Stimulated activated CD8-positive, alpha-beta memory T cell treated with anti-CD3 and anti-CD28 coated beads, Interleukin-2, amount 100 ng/mL, for 1 hour (primary cell): ENCODE measurements around the gene KDM2B.
A peak's percentile ranks its signal among the peaks of the same experiment; 100 is the strongest.

Source experiments
- DNase-seq, 2 donors: peaks; one replicate each; pipeline ENCODE4 v3.0.0-alpha.2; 2020; ENCODE audit warnings: low read depth in 2 of 2

KDM2B gene

DNA sequence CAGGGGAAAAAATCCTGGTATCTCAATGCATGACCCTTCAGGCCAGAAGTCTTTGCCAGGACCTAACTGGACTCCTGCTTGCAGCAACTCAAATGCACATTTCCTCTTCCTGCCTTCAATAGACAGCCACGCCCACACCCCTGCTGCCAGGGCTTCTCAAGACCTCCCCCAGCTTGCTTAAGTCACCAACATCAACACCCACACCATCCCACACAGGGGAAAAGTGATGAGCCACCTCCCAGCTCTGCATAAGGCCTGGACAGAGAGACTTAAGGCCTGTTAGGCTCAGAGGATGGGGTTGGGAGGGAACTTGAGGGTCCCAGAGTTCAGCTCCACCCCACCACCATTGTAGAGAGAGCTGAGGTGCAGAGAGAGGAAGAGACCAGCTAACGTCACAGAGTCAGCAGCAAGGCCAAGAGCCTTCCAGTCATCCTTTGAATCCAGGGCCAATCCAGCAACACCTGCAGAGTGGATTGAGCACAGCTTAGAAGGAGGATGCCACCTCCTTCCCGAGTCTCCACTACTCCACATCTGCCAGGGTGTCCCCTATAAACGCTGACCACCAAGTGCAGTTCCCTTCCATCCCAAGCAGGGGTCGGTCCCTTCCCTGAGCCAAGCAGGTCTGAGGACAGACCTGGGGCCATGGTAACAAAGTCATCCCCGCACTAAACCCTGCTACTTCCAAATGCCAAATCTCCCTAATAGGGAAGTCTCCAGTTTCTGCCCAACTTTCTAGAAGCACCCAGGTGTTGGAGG lies 50.0 kb downstream of the KDM2B start:
- DNase-seq: peak; percentile 44 to 55

GRCh38 chr12:121529184-121529583 lies 51.6 kb downstream of the KDM2B start:
- DNase-seq: no peak

DNA sequence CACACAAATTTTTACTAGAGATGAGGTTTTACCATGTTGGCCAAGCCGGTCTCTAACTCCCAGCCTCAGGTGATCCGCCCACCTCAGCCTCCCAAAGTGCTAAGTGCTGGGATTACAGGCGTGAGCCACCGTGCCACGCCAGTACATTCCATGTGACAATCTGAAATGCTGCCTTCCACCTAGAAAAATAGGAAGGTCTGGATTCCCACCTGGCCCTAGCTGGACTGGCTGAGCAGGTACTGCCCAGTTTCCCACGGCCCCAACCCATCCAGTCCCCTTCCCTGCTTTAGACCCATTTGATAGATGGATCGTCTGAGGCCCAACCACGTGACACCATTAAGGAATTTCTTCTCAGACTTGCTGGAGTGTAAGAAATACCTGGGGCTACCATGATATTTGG lies 55.4 kb downstream of the KDM2B start:
- DNase-seq: no peak

- no peak for DNase-seq
These were observed 56.5 kb downstream of the KDM2B start for GRCh38 chr12:121524196-121524916.

DNA sequence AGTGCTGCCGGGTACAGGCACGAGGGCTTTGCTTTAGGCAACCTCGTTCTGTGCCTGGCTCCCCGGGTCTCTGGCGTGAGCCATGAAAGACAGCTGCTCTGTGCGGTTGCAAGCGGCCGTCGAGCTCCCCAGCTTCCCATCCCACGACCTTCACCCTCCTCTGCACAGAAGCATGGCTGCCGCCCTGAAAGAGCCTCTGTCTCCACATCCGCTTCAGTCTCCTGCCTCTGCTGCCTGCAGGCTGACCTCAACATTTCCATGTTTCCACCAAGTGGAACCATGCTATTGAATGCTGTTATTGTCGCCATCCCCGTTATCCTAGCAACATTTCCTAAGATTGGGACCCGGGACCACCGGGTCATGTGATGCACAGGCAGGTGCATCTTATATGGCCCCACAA lies 57.1 kb downstream of the KDM2B start:
- no peak for DNase-seq

DNA sequence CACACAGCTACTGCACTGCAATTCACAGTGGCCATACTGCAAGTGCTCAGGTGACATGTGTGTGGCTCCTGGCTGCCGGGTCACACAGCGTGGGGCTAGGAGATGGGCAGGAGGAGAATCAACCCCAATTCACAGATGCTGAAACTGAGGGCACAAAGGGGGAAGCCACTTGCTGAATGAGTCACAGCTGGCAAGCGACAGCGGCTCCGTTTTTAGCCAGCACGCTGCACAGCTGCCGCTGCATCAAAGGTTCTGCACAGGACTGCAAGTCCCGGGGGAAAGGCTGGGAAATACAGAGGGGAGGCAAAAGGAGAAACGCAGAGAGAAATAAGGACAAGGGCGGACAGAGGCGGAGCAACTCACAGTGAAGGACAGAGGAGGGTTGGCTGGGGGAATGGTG lies 57.9 kb downstream of the KDM2B start:
- no peak for DNase-seq

GRCh38 chr12:121520586-121521086 lies 60.2 kb downstream of the KDM2B start:
- DNase-seq: no peak

- no peak for DNase-seq
These were observed 60.7 kb downstream of the KDM2B start for GRCh38 chr12:121520119-121520518.

- no peak for DNase-seq
These were observed 61.6 kb downstream of the KDM2B start for GRCh38 chr12:121519227-121519626.

DNA sequence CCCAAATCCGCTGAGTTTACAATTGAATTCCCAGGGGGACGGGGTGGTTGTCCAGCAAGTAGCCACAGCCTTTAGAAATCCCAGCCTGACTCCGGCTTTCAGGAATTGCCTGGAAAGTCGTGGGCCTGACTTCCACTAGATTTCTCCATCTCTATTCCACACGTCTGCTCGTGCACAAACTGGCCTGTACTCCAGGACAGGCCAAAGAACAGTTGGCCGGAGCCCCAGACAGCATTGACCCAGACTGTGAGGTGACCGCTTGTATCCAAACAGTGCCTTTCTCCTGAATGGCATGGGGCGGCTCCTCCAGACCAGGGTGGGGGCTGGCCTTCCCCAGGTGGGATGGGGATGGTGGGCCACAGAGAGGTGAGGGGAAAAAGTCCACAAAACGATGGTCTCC lies 62.2 kb downstream of the KDM2B start:
- no peak for DNase-seq

- no peak for DNase-seq
These were observed 64.3 kb downstream of the KDM2B start for GRCh38 chr12:121516437-121517011.

DNA sequence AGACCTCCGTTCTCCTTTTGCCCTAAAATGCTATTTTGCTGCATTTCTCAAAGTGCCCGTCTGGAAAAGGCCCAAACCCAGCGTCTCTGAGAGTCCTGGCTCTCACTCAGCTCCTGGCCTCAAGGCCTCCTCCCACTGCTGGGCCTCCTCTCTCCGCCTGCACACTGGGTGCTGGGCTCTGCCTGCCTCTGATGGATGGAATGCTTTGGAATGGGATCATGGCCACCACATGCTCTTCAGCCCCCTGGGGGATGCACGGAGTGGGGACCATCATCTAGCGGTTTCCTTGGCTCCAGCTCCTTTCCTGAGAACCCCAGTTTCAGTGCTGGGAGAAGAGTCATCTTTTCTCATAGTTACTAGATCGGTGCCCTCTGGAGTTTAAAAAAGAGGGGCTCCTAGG lies 65.2 kb downstream of the KDM2B start:
- DNase-seq: no peak

DNA sequence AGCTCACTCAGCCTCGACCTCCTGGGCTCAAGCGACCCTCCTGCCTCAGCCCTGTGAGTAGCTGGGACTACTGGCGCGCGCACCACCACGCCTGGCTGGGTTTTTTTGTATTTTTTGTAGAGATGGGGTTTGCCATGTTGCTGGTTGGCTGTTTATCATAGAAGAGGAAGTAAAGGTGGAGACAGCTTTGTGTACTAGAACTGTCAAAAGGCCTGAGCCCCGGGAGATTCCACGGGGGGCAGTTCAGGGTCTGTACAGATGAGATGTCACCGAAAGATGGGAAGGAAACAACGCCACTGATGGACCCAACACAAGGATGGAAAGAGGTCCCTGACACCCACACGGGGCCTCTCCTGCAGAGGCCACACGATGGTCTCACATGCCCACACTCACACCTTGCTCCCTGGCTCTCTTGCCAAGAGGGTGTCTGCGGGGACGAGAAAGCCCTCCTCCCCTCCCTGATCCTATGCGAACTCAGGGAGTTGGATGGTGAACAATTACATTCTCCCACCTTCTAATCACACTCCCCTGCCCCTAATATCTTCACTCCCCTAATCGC lies 66.6 kb downstream of the KDM2B start:
- DNase-seq: no peak

- no peak for DNase-seq
These were observed 67.2 kb downstream of the KDM2B start for GRCh38 chr12:121513464-121514183.

DNA sequence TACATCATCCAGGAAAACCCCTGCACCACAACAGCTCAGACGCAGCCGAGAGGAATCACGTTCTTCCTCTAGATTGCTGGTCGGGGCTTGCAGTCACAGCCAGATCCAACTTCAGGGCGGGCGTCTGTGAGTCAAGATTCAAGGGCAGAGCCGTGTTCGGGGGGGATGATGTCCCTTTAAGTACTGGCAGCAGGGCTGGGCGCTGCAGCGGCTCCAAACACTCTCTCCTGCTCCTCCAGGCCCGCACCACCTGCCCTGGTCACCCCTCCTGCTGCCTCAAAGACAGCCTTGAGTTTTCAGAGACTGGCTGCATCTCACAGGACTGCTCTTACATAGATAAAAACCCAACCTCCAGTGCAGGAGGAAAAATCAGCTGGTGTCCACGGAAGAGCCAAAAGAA lies 68.3 kb downstream of the KDM2B start:
- DNase-seq: no peak

DNA sequence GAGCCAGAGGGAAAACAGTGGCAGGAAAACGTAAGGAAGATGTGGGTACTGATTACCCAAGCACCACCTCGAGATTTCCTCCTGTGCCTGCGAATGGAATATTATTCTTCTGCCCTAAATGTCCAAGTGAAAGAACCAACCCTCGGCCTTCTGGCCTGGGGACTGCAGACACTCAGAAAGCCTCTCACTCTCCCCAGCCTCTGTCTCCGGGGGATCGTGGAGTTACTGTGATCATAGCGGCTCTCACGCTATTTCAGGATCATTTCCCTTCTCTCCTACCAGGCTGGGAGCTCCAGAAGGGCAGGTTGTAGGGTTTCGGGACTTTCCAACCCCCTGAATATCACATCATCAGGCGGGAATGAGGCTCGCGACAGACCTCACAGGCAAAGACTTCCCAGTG lies 68.9 kb downstream of the KDM2B start:
- no peak for DNase-seq

DNA sequence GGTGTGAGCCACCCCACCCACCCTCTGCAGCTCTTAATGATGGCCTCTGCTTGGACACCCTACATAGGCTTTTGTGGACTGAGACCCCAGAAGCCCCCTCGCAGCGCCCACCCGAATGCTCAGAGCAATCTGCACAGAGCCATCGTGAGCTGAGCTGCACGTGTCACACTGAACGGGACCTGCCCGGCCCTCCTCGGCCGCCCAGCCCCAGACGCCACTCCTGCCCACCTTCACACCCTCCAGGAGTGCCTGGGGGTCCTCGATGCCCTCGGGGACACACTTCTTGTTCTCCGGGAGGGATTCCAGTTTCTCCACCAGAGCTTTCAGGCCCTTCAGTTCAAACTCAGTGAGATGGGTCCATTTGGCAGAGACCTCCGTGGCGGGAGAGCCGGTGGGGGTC lies 71.5 kb downstream of the KDM2B start:
- no peak for DNase-seq

GRCh38 chr12:121508533-121508932 lies 72.3 kb downstream of the KDM2B start:
- no peak for DNase-seq

GRCh38 chr12:121507984-121508383 lies 72.8 kb downstream of the KDM2B start:
- no peak for DNase-seq

DNA sequence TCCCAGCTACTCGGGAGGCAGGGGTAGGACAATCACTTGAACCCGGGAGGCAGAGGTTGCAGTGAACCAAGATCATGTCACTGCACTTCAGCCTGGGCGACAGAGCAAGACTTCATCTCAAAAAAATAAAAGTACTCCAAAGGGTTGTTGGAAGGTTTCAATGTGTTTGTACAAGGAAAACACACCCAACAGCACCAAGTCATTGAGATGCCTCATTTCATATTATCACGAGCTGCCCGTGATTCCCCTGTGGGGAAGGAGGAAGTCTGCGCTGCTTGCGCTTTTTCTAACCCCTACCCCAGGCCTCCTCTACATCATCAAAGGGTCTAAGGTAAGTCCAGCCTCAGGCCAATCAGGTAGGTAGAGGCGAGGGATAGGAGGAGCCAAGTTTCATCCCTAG lies 73.6 kb downstream of the KDM2B start:
- DNase-seq: no peak

GRCh38 chr12:121505513-121505912 lies 75.3 kb downstream of the KDM2B start:
- DNase-seq: no peak

- DNase-seq: no peak
These were observed 76.3 kb downstream of the KDM2B start for GRCh38 chr12:121504505-121504904.
